ENCODE data around the gene PLEKHA5. TPM values are rescaled to one million over a fixed set of nuclear protein-coding genes. Genes with fewer than 3 reads are reported as not detected.

PLEKHA5 gene
- total RNA-seq: 10 to 100 TPM; 24.4 to 41.7 TPM

GRCh38 chr12:19129486-19130223 is at the start of gene PLEKHA5:
PLEKHA5 (plus strand) TSS chr12:19129733; CDS start chr12:19129800, 67 bp downstream.
- Histone ChIP-seq H3K27ac (peak within 1 kb of the TSS; percentile 92 to 94), H3K27me3 (replicated peaks; ENCODE audit: insufficient read depth) (no peaks in the 10 kb centered on the region), H3K4me3 (peak within 1 kb of the TSS; percentile 86 to 93), H3K36me3 (no peaks in the 10 kb centered on the region), H3K9me3 (no peaks in the 10 kb centered on the region), H3K4me1 (replicated peaks) (no peaks in the 10 kb centered on the region)
- 3% methylated on average over 36 of the region's 103 CpGs for WGBS
- TF ChIP-seq POLR2AphosphoS5 (IDR thresholded peaks at IDR 0.05): no peak
- peak in 3 of 4 experiments; percentile 24 to 43 (median 31) for TF ChIP-seq CTCF (IDR thresholded peaks at IDR 0.05)
- peak; percentile 52 for TF ChIP-seq POLR2A (IDR thresholded peaks at IDR 0.05)
- DNase-seq (ENCODE audit: low spot score): peak; percentile 57
- intact Hi-C loops (cut with DNase I): no loop called here

- no peak overlapping the region for H3K27ac ChIP-seq
- H3K4me3 ChIP-seq: no peak overlapping the region
- no peak for DNase-seq (ENCODE audit: low spot score)
- H3K4me1 ChIP-seq (replicated peaks): no peaks in the 10 kb centered on the region
- H3K9me3 ChIP-seq: no peaks in the 10 kb centered on the region
- no peaks in the 10 kb centered on the region for H3K36me3 ChIP-seq
- WGBS: 85% methylated on average over 2 of the region's 2 CpGs
- TF ChIP-seq CTCF (IDR thresholded peaks at IDR 0.05) (no peak), POLR2AphosphoS5 (IDR thresholded peaks at IDR 0.05) (no peak), POLR2A (IDR thresholded peaks at IDR 0.05) (no peak)
- intact Hi-C loops (cut with DNase I): no loop called here
- H3K27me3 ChIP-seq (replicated peaks; ENCODE audit: insufficient read depth): no peaks in the 10 kb centered on the region
These were observed 48.6 kb upstream of the PLEKHA5 start for GRCh38 chr12:19080918-19081317.

- DNase-seq (ENCODE audit: low spot score): no peak
- no peaks in the 10 kb centered on the region for H3K36me3 ChIP-seq
These were observed 47.1 kb upstream of the PLEKHA5 start for GRCh38 chr12:19082365-19082911.

GRCh38 chr12:19084547-19084946 is 45.0 kb upstream of the PLEKHA5 start:
- TF ChIP-seq POLR2A (IDR thresholded peaks at IDR 0.05) (no peak), POLR2AphosphoS5 (IDR thresholded peaks at IDR 0.05) (no peak), CTCF (IDR thresholded peaks at IDR 0.05) (no peak)
- no peaks in the 10 kb centered on the region for H3K4me1 ChIP-seq (replicated peaks)
- H3K4me3 ChIP-seq: no peak overlapping the region
- no peak overlapping the region for H3K27ac ChIP-seq
- H3K27me3 ChIP-seq (replicated peaks; ENCODE audit: insufficient read depth): no peaks in the 10 kb centered on the region
- intact Hi-C loops (cut with DNase I): no loop called here
- no peak for DNase-seq (ENCODE audit: low spot score)
- 89% methylated on average over 4 of the region's 4 CpGs for WGBS
- H3K36me3 ChIP-seq: no peaks in the 10 kb centered on the region
- H3K9me3 ChIP-seq: no peaks in the 10 kb centered on the region

More at GRCh38 chr12:19082365-19082911, 47.1 kb upstream of the PLEKHA5 start:
- intact Hi-C loops (cut with DNase I): no loop called here
- H3K9me3 ChIP-seq: no peaks in the 10 kb centered on the region
- no peak overlapping the region for H3K27ac ChIP-seq
- H3K4me1 ChIP-seq (replicated peaks): no peaks in the 10 kb centered on the region
- 94% methylated on average over 7 of the region's 7 CpGs for WGBS
- no peaks in the 10 kb centered on the region for H3K27me3 ChIP-seq (replicated peaks; ENCODE audit: insufficient read depth)
- no peak for TF ChIP-seq POLR2AphosphoS5 (IDR thresholded peaks at IDR 0.05)
- TF ChIP-seq POLR2A (IDR thresholded peaks at IDR 0.05): no peak
- no peak for TF ChIP-seq CTCF (IDR thresholded peaks at IDR 0.05)
- H3K4me3 ChIP-seq: no peak overlapping the region

- Histone ChIP-seq H3K27me3 (replicated peaks; ENCODE audit: insufficient read depth) (no peaks in the 10 kb centered on the region), H3K27ac (no peak overlapping the region), H3K4me1 (replicated peaks) (no peaks in the 10 kb centered on the region), H3K36me3 (no peaks in the 10 kb centered on the region), H3K9me3 (no peaks in the 10 kb centered on the region), H3K4me3 (no peak overlapping the region)
- DNase-seq (ENCODE audit: low spot score): no peak
- no peak for TF ChIP-seq POLR2AphosphoS5 (IDR thresholded peaks at IDR 0.05)
- TF ChIP-seq POLR2A (IDR thresholded peaks at IDR 0.05): no peak
- TF ChIP-seq CTCF (IDR thresholded peaks at IDR 0.05): no peak
- WGBS: 82% methylated on average over 2 of the region's 2 CpGs
- intact Hi-C loops (cut with DNase I): no loop called here
These were observed 44.4 kb upstream of the PLEKHA5 start for GRCh38 chr12:19085090-19085489.
